ENCODE results near the gene MYRF. TPM values are rescaled to one million over a fixed set of nuclear protein-coding genes. Genes with fewer than 3 reads are reported as not detected.

The MYRF gene
- total RNA-seq, 3 donors from 2014 or later, result 7.8 to 15.6 (median 10.2) TPM

- no peaks in the 10 kb centered on the region for H3K4me1 ChIP-seq (ENCODE audit: low read depth)
- no peaks in the 10 kb centered on the region for H3K36me3 ChIP-seq (ENCODE audit: low read depth)
- no peaks in the 10 kb centered on the region for H3K9me3 ChIP-seq
- TF ChIP-seq, protein P1, sequence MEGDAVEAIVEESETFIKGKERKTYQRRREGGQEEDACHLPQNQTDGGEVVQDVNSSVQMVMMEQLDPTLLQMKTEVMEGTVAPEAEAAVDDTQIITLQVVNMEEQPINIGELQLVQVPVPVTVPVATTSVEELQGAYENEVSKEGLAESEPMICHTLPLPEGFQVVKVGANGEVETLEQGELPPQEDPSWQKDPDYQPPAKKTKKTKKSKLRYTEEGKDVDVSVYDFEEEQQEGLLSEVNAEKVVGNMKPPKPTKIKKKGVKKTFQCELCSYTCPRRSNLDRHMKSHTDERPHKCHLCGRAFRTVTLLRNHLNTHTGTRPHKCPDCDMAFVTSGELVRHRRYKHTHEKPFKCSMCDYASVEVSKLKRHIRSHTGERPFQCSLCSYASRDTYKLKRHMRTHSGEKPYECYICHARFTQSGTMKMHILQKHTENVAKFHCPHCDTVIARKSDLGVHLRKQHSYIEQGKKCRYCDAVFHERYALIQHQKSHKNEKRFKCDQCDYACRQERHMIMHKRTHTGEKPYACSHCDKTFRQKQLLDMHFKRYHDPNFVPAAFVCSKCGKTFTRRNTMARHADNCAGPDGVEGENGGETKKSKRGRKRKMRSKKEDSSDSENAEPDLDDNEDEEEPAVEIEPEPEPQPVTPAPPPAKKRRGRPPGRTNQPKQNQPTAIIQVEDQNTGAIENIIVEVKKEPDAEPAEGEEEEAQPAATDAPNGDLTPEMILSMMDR (IDR thresholded peaks at IDR 0.05), result no peak
- ATAC-seq (no peak), DNase-seq (no peak)
- H3K4me3 ChIP-seq, result no peak overlapping the region
- intact Hi-C loops (cut with DNase I, micrococcal nuclease), result loop anchor here in 1 of 2 donors (10.0 kb wide), 1 partner anchor 140 kb away; no protein-coding TSS in a partner anchor
These were observed 52.7 kb downstream of the MYRF start for GRCh38 chr11:61805146-61805545.

GRCh38 chr11:61806785-61807184 lies 54.3 kb downstream of the MYRF start:
- Histone ChIP-seq H3K4me1 (ENCODE audit: low read depth) (no peaks in the 10 kb centered on the region), H3K36me3 (ENCODE audit: low read depth) (no peaks in the 10 kb centered on the region), H3K9me3 (no peaks in the 10 kb centered on the region), H3K4me3 (no peak overlapping the region)
- no peak for DNase-seq
- intact Hi-C loops (cut with DNase I, micrococcal nuclease), result loop anchor here in 1 of 2 donors (10.0 kb wide), 1 partner anchor 138 kb away; no protein-coding TSS in a partner anchor
- TF ChIP-seq, protein P1 (IDR thresholded peaks at IDR 0.05), result no peak
- no peak for ATAC-seq

DNA sequence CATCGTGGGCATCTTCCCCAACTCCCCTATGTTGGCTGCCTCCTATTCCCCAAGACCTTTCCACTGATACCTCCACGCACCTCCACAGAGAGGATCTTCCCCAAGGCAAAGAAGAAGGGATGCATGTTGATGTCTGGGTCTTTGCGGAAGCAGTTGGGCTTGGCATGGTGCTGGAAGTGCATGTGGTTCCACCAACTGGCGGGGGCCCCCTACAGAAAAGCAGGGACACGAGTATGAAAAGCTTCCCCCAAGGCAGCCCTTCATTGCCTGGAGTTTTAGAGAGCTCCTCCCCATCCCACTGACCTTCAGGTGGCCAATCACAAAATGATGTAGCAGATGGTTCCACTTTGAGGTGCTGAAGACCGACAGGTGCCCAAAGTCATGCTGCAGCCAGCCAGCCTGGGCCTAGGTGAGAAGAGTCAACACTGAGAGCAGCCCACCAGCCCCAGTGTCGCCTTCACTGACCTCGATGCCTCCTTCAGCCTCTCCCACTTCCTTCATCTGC lies 58.3 kb downstream of the MYRF start:
- H3K4me3 ChIP-seq, result no peak overlapping the region
- H3K36me3 ChIP-seq (ENCODE audit: low read depth), result no peaks in the 10 kb centered on the region
- intact Hi-C loops (cut with DNase I, micrococcal nuclease), result no loop called here
- H3K4me1 ChIP-seq (ENCODE audit: low read depth), result peaks cover 4% of the 10 kb centered on the region
- TF ChIP-seq, protein P1 (IDR thresholded peaks at IDR 0.05), result no peak
- ATAC-seq, result no peak
- no peaks in the 10 kb centered on the region for H3K9me3 ChIP-seq
- no peak for DNase-seq

DNA sequence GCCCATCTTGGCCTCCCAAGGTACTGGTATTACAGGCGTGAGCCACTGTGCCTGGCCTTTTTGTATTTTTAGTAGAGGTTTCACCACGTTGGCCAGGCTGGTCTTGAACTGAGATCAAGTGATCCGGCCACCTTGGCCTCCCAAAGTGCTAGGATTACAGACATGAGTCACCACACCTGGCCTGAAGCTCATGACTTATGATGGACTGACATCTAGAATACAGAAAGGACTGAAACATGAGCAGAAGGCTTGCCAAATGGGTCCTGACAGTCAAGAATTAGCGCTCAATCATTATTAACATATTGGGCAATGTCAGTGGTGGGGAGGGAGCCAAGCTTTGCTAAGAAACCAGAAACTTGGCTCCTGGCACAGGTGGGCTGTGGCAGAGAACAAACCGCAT lies 59.4 kb downstream of the MYRF start:
- Histone ChIP-seq H3K4me3 (no peak overlapping the region), H3K36me3 (ENCODE audit: low read depth) (no peaks in the 10 kb centered on the region), H3K4me1 (ENCODE audit: low read depth) (peaks cover 14% of the 10 kb centered on the region), H3K9me3 (no peaks in the 10 kb centered on the region)
- intact Hi-C loops (cut with DNase I, micrococcal nuclease), result no loop called here
- ATAC-seq (no peak), DNase-seq (no peak)
- TF ChIP-seq, protein P1 (IDR thresholded peaks at IDR 0.05), result no peak

GRCh38 chr11:61812736-61813411 lies 60.4 kb downstream of the MYRF start:
- ATAC-seq (no peak), DNase-seq (no peak)
- Histone ChIP-seq H3K4me1 (ENCODE audit: low read depth) (peaks cover 17% of the 10 kb centered on the region), H3K36me3 (ENCODE audit: low read depth) (no peaks in the 10 kb centered on the region), H3K4me3 (no peak overlapping the region), H3K9me3 (no peaks in the 10 kb centered on the region)
- intact Hi-C loops (cut with DNase I, micrococcal nuclease), result no loop called here
- TF ChIP-seq, protein P1 (IDR thresholded peaks at IDR 0.05), result no peak

Data from mucosa of descending colon (tissue), 3 donors.